HCT116 (cell line): Measurements from ENCODE around the gene GRIN3B. TPM values are rescaled to one million over a fixed set of nuclear protein-coding genes. Genes with fewer than 3 reads are reported as not detected.
A peak's percentile ranks its signal among the peaks of the same experiment; 100 is the strongest.

Experiments used
- ATAC-seq: fragments of 200-7000 bp; cut with Tn5 transposase; 2 replicates; pipeline ENCODE4 v1.9.1; 2020; ENCODE audit warnings: mild to moderate bottlenecking, moderate library complexity
- BruUV-seq: library from RNA; stranded (reverse); fragments of 400-500 nt; replicated peaks from 2 replicates; lab custom pipeline; 2021; lab: Mats Ljungman, UMichigan
- CTCF ChIA-PET: fragments of 300-600 bp; sonication (Branson Sonifier 250); formaldehyde crosslinking; loops from one replicate; lab custom pipeline; 2021; ENCODE audit warnings: antibody characterized with exemption; lab: Charles Lee
- POLR2A ChIA-PET: fragments of 300-600, 350-600 bp; sonication (Branson Sonifier 250); formaldehyde crosslinking; loops from one replicate; lab custom pipeline; 2021; ENCODE audit warnings: antibody characterized with exemption; lab: Charles Lee
- RAD21 ChIA-PET, 2 experiments: fragments of 300-600 bp; sonication (Branson Sonifier 250); formaldehyde crosslinking; loops; one replicate each; lab custom pipeline; 2023; ENCODE audit warnings: low total read pairs in 2 of 2; ENCODE audit not compliant: uncharacterized antibody in 2 of 2, unreplicated experiment in 2 of 2, low non-redundant PET in 1 of 2; lab: Charles Lee
- DNase-seq: peaks from one replicate; pipeline ENCODE4 v3.0.0-alpha.2; 2010; ENCODE audit warnings: low read depth, low spot score
- H2AFZ ChIP-seq: fragments of 200-600 bp; shearing (Covaris generic), sonication (generic); 2 replicates; pipeline ENCODE4 v1.6.1; 2017; ENCODE audit warnings: low read depth, mixed run types, mixed read lengths, antibody characterized with exemption, low read length; ENCODE audit not compliant: poor library complexity, severe bottlenecking
- H3K27ac ChIP-seq: 2 replicates; pipeline ENCODE4 v1.5.1; 2012; ENCODE audit warnings: low read depth, low read length
- H3K27me3 ChIP-seq: fragments of 200-600 bp; sonication (generic); 2 replicates; pipeline ENCODE4 v1.6.1; 2016; ENCODE audit warnings: mixed run types, low read length, mixed read lengths; ENCODE audit not compliant: insufficient read depth
- H3K36me3 ChIP-seq, 2 experiments: fragments of 200-500 bp in 1 of 2; fragments of 200-600 bp in 1 of 2; sonication (Bioruptor generic) in 1 of 2; sonication (generic) in 1 of 2; 2 replicates each; pipeline versions ENCODE4 v1.5.1 to v1.6.1; 2014 to 2016; ENCODE audit warnings: low read length in 2 of 2, inconsistent platforms in 1 of 2, mixed read lengths in 1 of 2, mixed run types in 1 of 2; ENCODE audit not compliant: insufficient read depth in 2 of 2, control insufficient read depth in 1 of 2
- H3K4me1 ChIP-seq, 2 experiments: fragments of 200-600 bp in 1 of 2; sonication (generic) in 1 of 2; 2 replicates each; pipeline versions ENCODE4 v1.5.1 to v1.6.1; 2012 to 2017; ENCODE audit warnings: low read length in 2 of 2, inconsistent platforms in 1 of 2, mild to moderate bottlenecking in 1 of 2, mixed read lengths in 1 of 2, mixed run types in 1 of 2, moderate library complexity in 1 of 2; ENCODE audit not compliant: insufficient read depth in 2 of 2, control insufficient read depth in 1 of 2
- H3K4me2 ChIP-seq: fragments of 200-600 bp; sonication (generic); 2 replicates; pipeline ENCODE4 v1.6.1; 2017; ENCODE audit warnings: mixed run types, low read length, mixed read lengths
- H3K4me3 ChIP-seq, 2 experiments: fragments of 200-600 bp in 1 of 2; sonication (generic) in 1 of 2; replicated peaks in 1 of 2; 2 replicates each; pipeline ENCODE4 v1.5.1; 2011 to 2016; ENCODE audit warnings: low read length in 2 of 2, control low read depth in 1 of 2, low read depth in 1 of 2, mild to moderate bottlenecking in 1 of 2, mixed read lengths in 1 of 2, mixed run types in 1 of 2
- H3K79me2 ChIP-seq: fragments of 200-600 bp; sonication (generic); 2 replicates; pipeline ENCODE4 v1.6.1; 2017; ENCODE audit warnings: mild to moderate bottlenecking, mixed run types, low read length, moderate library complexity, mixed read lengths; ENCODE audit not compliant: insufficient read depth
- H3K9ac ChIP-seq: fragments of 200-600 bp; sonication (generic); 2 replicates; pipeline ENCODE4 v1.6.1; 2016; ENCODE audit warnings: low read length, mixed read lengths
- H3K9me2 ChIP-seq: fragments of 200-600 bp; sonication (generic), shearing (Covaris generic); 2 replicates; pipeline ENCODE4 v1.6.1; 2017; ENCODE audit warnings: mixed run types, mild to moderate bottlenecking, moderate library complexity; ENCODE audit not compliant: insufficient read depth
- H3K9me3 ChIP-seq, 2 experiments: fragments of 200-500 bp in 1 of 2; fragments of 200-600 bp in 1 of 2; sonication (Bioruptor generic) in 1 of 2; sonication (generic) in 1 of 2; 2 replicates each; pipeline ENCODE4 v1.6.1; 2014 to 2017; ENCODE audit warnings: low read length in 2 of 2, mixed read lengths in 2 of 2, inconsistent platforms in 1 of 2, low read depth in 1 of 2, mild to moderate bottlenecking in 1 of 2, mixed run types in 1 of 2, moderate library complexity in 1 of 2; ENCODE audit not compliant: control insufficient read depth in 1 of 2, insufficient read depth in 1 of 2
- H4K20me1 ChIP-seq: fragments of 200-600 bp; sonication (generic), shearing (Covaris generic); 2 replicates; pipeline ENCODE4 v1.6.1; 2017; ENCODE audit warnings: mixed run types, mild to moderate bottlenecking, moderate library complexity; ENCODE audit not compliant: insufficient read depth
- ATF3 ChIP-seq: IDR thresholded peaks from 2 replicates; pipeline ENCODE4 v1.6.1; 2012
- CBX3 ChIP-seq: IDR thresholded peaks from 2 replicates; pipeline ENCODE4 v1.6.1; 2012; ENCODE audit warnings: low read depth
- CEBPB ChIP-seq: IDR thresholded peaks from 2 replicates; pipeline ENCODE4 v1.6.1; 2012; ENCODE audit warnings: low read depth
- EGR1 ChIP-seq: IDR thresholded peaks from 2 replicates; pipeline ENCODE4 v1.6.1; 2012; ENCODE audit warnings: low read depth
- FOSL1 ChIP-seq: IDR thresholded peaks from 2 replicates; pipeline ENCODE4 v1.6.1; 2012; ENCODE audit warnings: low read depth
- RAD21 ChIP-seq: IDR thresholded peaks from 2 replicates; pipeline ENCODE4 v1.6.1; 2012; ENCODE audit warnings: low read depth, mild to moderate bottlenecking
- REST ChIP-seq: IDR thresholded peaks from 2 replicates; pipeline ENCODE4 v1.6.1; 2012; ENCODE audit warnings: low read depth
- SIN3A ChIP-seq: IDR thresholded peaks from 2 replicates; pipeline ENCODE4 v1.6.1; 2012; ENCODE audit warnings: low read depth
- SP1 ChIP-seq: IDR thresholded peaks from 2 replicates; pipeline ENCODE4 v1.6.1; 2012; ENCODE audit warnings: low read depth
- ZFX ChIP-seq: fragments of 450-650 bp; IDR thresholded peaks from 2 replicates; pipeline ENCODE4 v1.6.1; 2017
- intact Hi-C: fragments of 100-400 bp; cut with micrococcal nuclease; formaldehyde crosslinking; loops from 2 replicates; pipeline ENCODE4 v1.10.0; 2022
- total RNA-seq: library from RNA; stranded (reverse); gene quantifications from one replicate; pipeline ENCODE4 v1.2.1, GENCODE V29; 2021; ENCODE audit not compliant: unreplicated experiment

GRIN3B gene
- total RNA-seq, 1 experiment from 2014 or later = 0.69 TPM

GRCh38 chr19:1046836-1047695, 46.8 kb downstream of the GRIN3B start:
- peaks cover 0 to 15% of the 10 kb centered on the region in 2 experiments; a peak in 1 of 4 replicates for H3K36me3 ChIP-seq
- TF ChIP-seq CBX3 (no peak), CEBPB (no peak), ATF3 (no peak), EGR1 (no peak), FOSL1 (no peak)
- TF ChIP-seq, all 23 proteins: peak for 0
- peaks cover 8% of the 10 kb centered on the region; the same call in 1 of the 2 replicates for H3K79me2 ChIP-seq
- H3K4me2 ChIP-seq = no peak overlapping the region
- no peak for ATAC-seq
- no peak overlapping the region for H2AFZ ChIP-seq
- BruUV-seq = no TSS peak
- no peaks in the 10 kb centered on the region for H3K9me3 ChIP-seq
- peak overlapping the region; percentile 38; the same call in 1 of the 2 replicates for H3K27ac ChIP-seq
- H3K9me2 ChIP-seq = no peaks in the 10 kb centered on the region
- H3K4me3 ChIP-seq = no peak overlapping the region
- ChIA-PET RAD21 (no interaction called here), CTCF (no interaction called here), POLR2A (no interaction called here)
- no peak overlapping the region for H3K9ac ChIP-seq
- intact Hi-C loops = no loop called here
- no peaks in the 10 kb centered on the region for H4K20me1 ChIP-seq
- DNase-seq = no peak
- peaks cover 22 to 48% of the 10 kb centered on the region in 2 experiments for H3K4me1 ChIP-seq
- H3K27me3 ChIP-seq = no peaks in the 10 kb centered on the region

DNA sequence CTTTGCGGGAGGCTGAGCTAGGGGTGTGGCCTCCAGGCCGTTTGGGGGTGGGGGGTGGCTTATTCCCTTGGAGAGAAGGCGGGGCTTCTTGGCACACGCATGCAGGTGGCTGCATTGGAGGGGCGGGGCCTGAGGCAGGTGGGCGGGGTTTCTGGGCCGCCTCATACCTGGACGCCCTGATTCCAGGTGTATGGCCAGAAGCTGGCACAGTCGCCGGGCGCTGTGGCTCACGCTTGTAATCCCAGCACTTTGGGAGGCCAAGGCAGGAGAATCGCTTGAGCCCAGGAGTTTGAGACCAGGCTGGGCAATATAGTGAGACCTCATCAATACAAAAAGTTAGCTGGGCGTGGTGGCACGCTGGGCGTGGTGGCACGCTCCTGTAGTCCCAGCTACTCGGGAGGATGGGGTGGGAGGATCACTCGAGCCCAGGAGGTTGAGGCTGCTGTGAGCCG, 47.5 kb downstream of the GRIN3B start:
- no peaks in the 10 kb centered on the region for H3K27me3 ChIP-seq
- ChIA-PET POLR2A (interaction anchor here (0.7 kb wide), 1 partner anchor 60 kb away, joined by 3 read pairs; no protein-coding TSS in a partner anchor), CTCF (no interaction called here), RAD21 (no interaction called here)
- H3K79me2 ChIP-seq = peaks cover 4% of the 10 kb centered on the region; the same call in 1 of the 2 replicates
- DNase-seq (no peak), ATAC-seq (peak; percentile 15; the same call in 1 of the 2 replicates)
- peaks cover 0 to 15% of the 10 kb centered on the region in 2 experiments; a peak in 1 of 4 replicates for H3K36me3 ChIP-seq
- H3K4me1 ChIP-seq = peaks cover 19 to 44% of the 10 kb centered on the region in 2 experiments
- no peaks in the 10 kb centered on the region for H4K20me1 ChIP-seq
- no peaks in the 10 kb centered on the region for H3K9me3 ChIP-seq
- TF ChIP-seq ATF3 (no peak), RAD21 (no peak), SP1 (no peak), SIN3A (no peak), REST (no peak), ZFX (no peak)
- intact Hi-C loops = no loop called here
- no peak overlapping the region for H3K9ac ChIP-seq
- no peak overlapping the region for H3K4me3 ChIP-seq
- no peak overlapping the region for H3K4me2 ChIP-seq
- H3K27ac ChIP-seq = no peak overlapping the region
- BruUV-seq = no TSS peak
- no peak overlapping the region for H2AFZ ChIP-seq
- no peaks in the 10 kb centered on the region for H3K9me2 ChIP-seq
